ENCODE data around the gene GTF2IRD1. TPM values are rescaled to one million over a fixed set of nuclear protein-coding genes. Genes with fewer than 3 reads are reported as not detected.
"Not testable (repeated sequence)": the region's sequence is repeated elsewhere in the genome, so short reads cannot be mapped to it uniquely, and the experiment has no call there.

GTF2IRD1 gene
- total and polyA plus RNA-seq, 9 of the 15 experiments (the other 6 are each of a cell fraction or from before 2014, with no cell fraction given): 9.1 to 30.2 (median 14.0) TPM

- H3K4me3 ChIP-seq; H3K4me1 ChIP-seq (replicated peaks in 1 of 2; ENCODE audit: control insufficient read depth in 2 of 2, insufficient read depth in 2 of 2, low read length in 2 of 2); H2AFZ ChIP-seq (ENCODE audit: low read depth, low read length); H3K9me1 ChIP-seq (ENCODE audit: control insufficient read depth, insufficient read depth, low read length); H3K9me3 ChIP-seq (replicated peaks; ENCODE audit: control insufficient read depth, insufficient read depth, low read depth, low read length); H3K27ac ChIP-seq (ENCODE audit: extremely low read depth, low read depth, low read length); H3K27me3 ChIP-seq (ENCODE audit: control insufficient read depth in 2 of 2, insufficient read depth in 2 of 2, low read length in 2 of 2); POLR2A ChIA-PET; ATAC-seq; DNase-seq (ENCODE audit: extremely low read depth in 1 of 4, low spot score in 3 of 4); H3K4me2 ChIP-seq (ENCODE audit: insufficient read depth, low read length); H4K20me1 ChIP-seq (replicated peaks; ENCODE audit: control insufficient read depth, insufficient read depth, low read length); H3K79me2 ChIP-seq (ENCODE audit: control insufficient read depth, insufficient read depth, low read length); H3K9ac ChIP-seq (ENCODE audit: insufficient read depth in 1 of 2, low read depth in 2 of 2, low read length in 2 of 2); intact Hi-C loops (cut with micrococcal nuclease); FAIRE-seq; H3K36me3 ChIP-seq (ENCODE audit: control insufficient read depth, insufficient read depth, low read length); BruUV-seq (replicated peaks): not testable (repeated sequence)
- CTCF ChIA-PET (ENCODE audit: low intra/inter-chr PET ratio): interaction anchor here (1.0 to 2.6 kb wide), 2 partner anchors 147 to 627 kb away, joined by 3 to 11 read pairs; no protein-coding TSS in a partner anchor
- peak; percentile 89 for TF ChIP-seq ZNF121 (CRISPR knock-in tag; conservative IDR thresholded peaks at IDR 0.05)
- 0 out of 2 replicates have a peak, but pooled peaks have one; percentile 16 for TF ChIP-seq CEBPB (tag; IDR thresholded peaks at IDR 0.05)
- in situ Hi-C loops (cut with MboI): loop anchor here (25.0 kb wide), 1 partner anchor 618 kb away; no protein-coding TSS in a partner anchor
- WGBS (ENCODE audit: insufficient coverage, low coverage, missing lambda C conversion rate): 6% methylated on average over 4 of the region's 4 CpGs
These were observed 34.5 kb upstream of the GTF2IRD1 start for GRCh38 chr7:74419232-74419631.

GRCh38 chr7:74420006-74420405 lies 33.7 kb upstream of the GTF2IRD1 start:
- in situ Hi-C loops (cut with MboI) (loop anchor here (25.0 kb wide), 1 partner anchor 617 kb away; no protein-coding TSS in a partner anchor), intact Hi-C loops (cut with micrococcal nuclease) (no loop called here)
- Histone ChIP-seq H2AFZ (ENCODE audit: low read depth, low read length) (no peak overlapping the region), H3K27ac (ENCODE audit: extremely low read depth, low read depth, low read length) (no peak overlapping the region), H3K9me3 (replicated peaks; ENCODE audit: control insufficient read depth, insufficient read depth, low read depth, low read length) (no peaks in the 10 kb centered on the region; the same call in 1 of the 2 replicates), H3K27me3 (ENCODE audit: control insufficient read depth in 2 of 2, insufficient read depth in 2 of 2, low read length in 2 of 2) (peaks cover 2 to 5% of the 10 kb centered on the region in 2 experiments; a peak in 2 of 5 replicates), H3K79me2 (ENCODE audit: control insufficient read depth, insufficient read depth, low read length) (no peaks in the 10 kb centered on the region), H3K4me3 (no peak overlapping the region), H3K9ac (ENCODE audit: insufficient read depth in 1 of 2, low read depth in 2 of 2, low read length in 2 of 2) (no peak overlapping the region), H3K4me2 (ENCODE audit: insufficient read depth, low read length) (no peak overlapping the region), H4K20me1 (replicated peaks; ENCODE audit: control insufficient read depth, insufficient read depth, low read length) (no peaks in the 10 kb centered on the region), H3K36me3 (ENCODE audit: control insufficient read depth, insufficient read depth, low read length) (no peaks in the 10 kb centered on the region), H3K4me1 (replicated peaks in 1 of 2; ENCODE audit: control insufficient read depth in 2 of 2, insufficient read depth in 2 of 2, low read length in 2 of 2) (peaks cover 0 to 8% of the 10 kb centered on the region in 2 experiments; a peak in 1 of 5 replicates), H3K9me1 (ENCODE audit: control insufficient read depth, insufficient read depth, low read length) (no peaks in the 10 kb centered on the region)
- no peak for ATAC-seq
- FAIRE-seq: no peak
- ChIA-PET CTCF (ENCODE audit: low intra/inter-chr PET ratio) (interaction anchor here (1.0 kb wide), 1 partner anchor 627 kb away, joined by 3 read pairs; no protein-coding TSS in a partner anchor), POLR2A (no interaction called here)
- WGBS (ENCODE audit: insufficient coverage, low coverage, missing lambda C conversion rate): 26% methylated on average over 3 of the region's 4 CpGs
- DNase-seq (ENCODE audit: extremely low read depth in 1 of 4, low spot score in 3 of 4): no peak
- BruUV-seq (replicated peaks): no TSS peak
- TF ChIP-seq RHOXF2B (CRISPR knock-in tag; conservative IDR thresholded peaks at IDR 0.05) (no peak), SMAD2 (IDR thresholded peaks at IDR 0.05; ENCODE audit: low read depth, low read length) (no peak), ZNF512 (tag; IDR thresholded peaks at IDR 0.05) (peak; percentile 93), MCM3 (IDR thresholded peaks at IDR 0.05) (no peak), ZNF57 (CRISPR knock-in tag; IDR thresholded peaks at IDR 0.05) (no peak), U2AF2 (optimal IDR thresholded peaks at IDR 0.05; ENCODE audit: low read depth, low read length) (no peak), NR1H2 (CRISPR knock-in tag; IDR thresholded peaks at IDR 0.05) (no peak), KLF1 (tag; IDR thresholded peaks at IDR 0.05) (no peak), NFIX (CRISPR knock-in tag; IDR thresholded peaks at IDR 0.05; ENCODE audit: low read depth) (no peak), HSF4 (CRISPR knock-in tag; IDR thresholded peaks at IDR 0.05; ENCODE audit: borderline replicate concordance) (no peak), NCOA2 (IDR thresholded peaks at IDR 0.05; ENCODE audit: partially characterized antibody in 2 of 2) (peak in 1 of 2 experiments; percentile 35), TEAD1 (CRISPR knock-in tag; IDR thresholded peaks at IDR 0.05) (no peak), ZNF384 (IDR thresholded peaks at IDR 0.05; ENCODE audit: low read depth, low read length) (no peak)
